ENCODE measurements around the gene SCARB1.

DNA sequence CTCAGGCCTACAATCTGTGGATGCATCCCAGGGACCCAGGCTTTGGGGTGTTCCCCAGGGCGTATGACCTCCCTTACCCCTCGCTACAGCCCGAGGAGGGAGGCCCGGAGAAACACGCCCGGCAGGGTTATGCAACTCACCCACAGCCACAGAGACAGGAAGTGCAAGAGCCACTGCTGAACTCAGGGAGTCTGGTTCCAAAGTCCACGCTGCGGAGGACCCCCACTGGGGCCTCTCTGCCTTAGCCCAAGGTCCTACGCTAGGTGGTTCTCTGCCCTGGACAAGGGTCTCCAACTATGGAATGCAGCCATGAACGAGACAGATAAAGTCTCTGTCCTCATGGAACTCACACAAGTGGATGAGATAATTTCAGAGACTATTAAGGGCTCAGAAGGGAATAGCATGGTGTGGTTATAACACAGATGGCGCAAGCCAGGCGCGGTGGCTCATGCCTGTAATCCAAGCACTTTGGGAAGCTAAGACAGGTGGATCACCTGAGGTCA is 11.3 kb downstream of the SCARB1 start:
- TF ChIP-seq, protein P1, sequence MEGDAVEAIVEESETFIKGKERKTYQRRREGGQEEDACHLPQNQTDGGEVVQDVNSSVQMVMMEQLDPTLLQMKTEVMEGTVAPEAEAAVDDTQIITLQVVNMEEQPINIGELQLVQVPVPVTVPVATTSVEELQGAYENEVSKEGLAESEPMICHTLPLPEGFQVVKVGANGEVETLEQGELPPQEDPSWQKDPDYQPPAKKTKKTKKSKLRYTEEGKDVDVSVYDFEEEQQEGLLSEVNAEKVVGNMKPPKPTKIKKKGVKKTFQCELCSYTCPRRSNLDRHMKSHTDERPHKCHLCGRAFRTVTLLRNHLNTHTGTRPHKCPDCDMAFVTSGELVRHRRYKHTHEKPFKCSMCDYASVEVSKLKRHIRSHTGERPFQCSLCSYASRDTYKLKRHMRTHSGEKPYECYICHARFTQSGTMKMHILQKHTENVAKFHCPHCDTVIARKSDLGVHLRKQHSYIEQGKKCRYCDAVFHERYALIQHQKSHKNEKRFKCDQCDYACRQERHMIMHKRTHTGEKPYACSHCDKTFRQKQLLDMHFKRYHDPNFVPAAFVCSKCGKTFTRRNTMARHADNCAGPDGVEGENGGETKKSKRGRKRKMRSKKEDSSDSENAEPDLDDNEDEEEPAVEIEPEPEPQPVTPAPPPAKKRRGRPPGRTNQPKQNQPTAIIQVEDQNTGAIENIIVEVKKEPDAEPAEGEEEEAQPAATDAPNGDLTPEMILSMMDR (IDR thresholded peaks at IDR 0.05), result no peak
- TF ChIP-seq, protein P2, sequence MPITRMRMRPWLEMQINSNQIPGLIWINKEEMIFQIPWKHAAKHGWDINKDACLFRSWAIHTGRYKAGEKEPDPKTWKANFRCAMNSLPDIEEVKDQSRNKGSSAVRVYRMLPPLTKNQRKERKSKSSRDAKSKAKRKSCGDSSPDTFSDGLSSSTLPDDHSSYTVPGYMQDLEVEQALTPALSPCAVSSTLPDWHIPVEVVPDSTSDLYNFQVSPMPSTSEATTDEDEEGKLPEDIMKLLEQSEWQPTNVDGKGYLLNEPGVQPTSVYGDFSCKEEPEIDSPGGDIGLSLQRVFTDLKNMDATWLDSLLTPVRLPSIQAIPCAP (CRISPR knock-in tag; IDR thresholded peaks at IDR 0.05), result no peak
- TF ChIP-seq NFYB (CRISPR knock-in tag; conservative IDR thresholded peaks at IDR 0.05; ENCODE audit: low read depth) (no peak), ZNF121 (CRISPR knock-in tag; IDR thresholded peaks at IDR 0.05) (no peak), ATF1 (CRISPR knock-in tag; IDR thresholded peaks at IDR 0.05) (no peak)

Measured in WTC11 (cell line).